HG03565 (cell line): ENCODE data around the gene ZNF787.
"Not testable (repeated sequence)": the region's sequence is repeated elsewhere in the genome, so short reads cannot be mapped to it uniquely, and the experiment has no call there.

Experiments
- ATAC-seq: cut with Tn5 transposase; IDR thresholded peaks from one replicate; pipeline ENCODE4 v1.9.1; 2021; ENCODE audit warnings: mild to moderate bottlenecking, moderate library complexity; ENCODE audit not compliant: unreplicated experiment

ZNF787 gene

DNA sequence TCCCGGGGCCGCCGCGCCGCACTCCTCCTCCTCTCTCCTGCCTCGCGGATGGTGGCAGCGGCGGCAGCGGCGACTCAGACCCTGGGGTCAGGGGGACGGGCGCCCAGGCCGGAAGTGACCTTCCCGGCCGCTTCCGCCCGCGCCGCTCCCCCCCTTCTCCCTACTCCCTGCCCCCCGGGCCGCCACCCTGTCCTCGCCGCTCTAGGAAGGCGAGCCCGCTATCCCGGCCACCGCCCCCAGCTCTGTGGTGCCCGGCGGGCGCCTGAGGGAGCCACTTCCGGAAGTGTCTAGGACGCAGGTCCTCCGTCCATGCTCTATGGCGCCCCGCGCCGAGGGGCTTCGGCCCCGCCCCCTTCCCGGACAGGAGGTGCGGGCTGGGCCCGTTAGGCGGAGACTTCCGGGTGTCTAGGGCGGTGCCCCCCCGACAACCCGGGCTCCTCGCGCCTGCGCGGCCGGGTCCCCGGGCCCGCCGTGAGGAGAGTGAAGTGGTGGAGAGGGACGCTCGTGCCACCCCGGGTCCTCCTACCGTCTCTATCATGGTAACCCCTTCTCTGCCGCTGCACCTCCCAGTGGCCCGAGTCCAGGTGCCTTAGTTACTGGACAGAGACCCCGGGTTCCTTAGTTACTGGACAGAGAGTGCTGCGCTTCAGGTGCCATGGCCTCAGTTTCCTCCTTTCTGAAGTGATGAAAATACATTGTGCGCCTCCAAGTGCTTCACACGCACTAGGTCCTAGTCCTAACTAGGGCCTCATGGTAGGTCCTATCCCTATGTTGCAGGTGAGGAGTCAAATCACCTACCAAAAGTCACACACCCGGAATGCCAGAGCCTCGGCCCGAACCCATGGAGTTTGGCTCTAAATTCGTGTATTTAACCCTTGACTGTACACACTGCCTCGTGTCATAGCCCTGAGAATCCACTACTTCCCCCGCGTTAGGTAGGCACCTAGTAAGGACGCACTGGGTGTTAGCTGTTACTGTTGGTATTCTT, at the start of gene ZNF787:
TSS of gene ZNF787 (minus strand) at position 116 of the 988 bp plus-strand sequence. CDS start 18,078 bp downstream, outside the sequence.
- peak; percentile 82 for ATAC-seq

DNA sequence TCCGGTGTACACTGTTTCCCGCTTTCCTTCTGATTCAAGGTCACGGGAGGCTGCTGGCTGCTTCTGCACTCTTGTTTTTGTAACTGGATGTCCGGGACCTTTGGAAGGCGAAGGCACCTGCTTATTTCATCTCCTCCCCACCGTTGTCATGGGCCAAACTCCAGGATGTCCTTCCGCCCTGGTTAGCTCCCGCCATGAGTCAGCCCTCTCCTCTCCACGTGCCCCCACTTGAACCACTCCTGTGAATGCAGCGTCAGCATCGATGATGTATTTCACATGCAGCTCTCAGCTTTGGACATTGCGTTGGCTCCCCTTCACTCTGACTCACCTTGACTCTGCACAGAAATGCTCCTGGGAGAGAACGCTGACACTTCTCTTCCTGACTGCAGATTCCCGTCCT, 49.2 kb upstream of the ZNF787 start:
- ATAC-seq = no peak

DNA sequence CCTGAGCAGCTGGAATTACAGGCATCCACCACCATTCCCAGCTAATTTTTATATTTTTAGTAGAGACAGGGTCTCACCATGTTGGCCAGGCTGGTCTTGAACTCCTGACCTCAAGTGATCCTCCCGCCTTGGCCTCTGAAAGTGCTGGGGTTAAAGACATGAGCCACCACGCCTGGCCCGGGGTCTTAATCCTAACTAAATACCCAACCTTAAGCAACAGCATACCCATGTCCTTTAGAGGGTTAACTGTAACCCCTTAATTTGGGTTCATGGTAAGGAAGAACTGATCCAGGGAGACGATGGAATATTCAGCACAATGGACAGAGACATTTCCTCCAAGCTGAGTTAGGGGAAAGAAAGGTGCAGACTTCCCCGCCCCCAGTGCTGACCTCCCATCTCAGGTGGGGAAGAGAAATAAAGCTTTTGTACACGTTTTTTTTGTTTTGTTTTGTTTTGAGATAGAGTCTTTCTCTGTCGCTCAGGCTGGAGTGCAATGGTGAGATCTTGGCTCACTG, 46.0 kb upstream of the ZNF787 start:
- ATAC-seq = no peak

DNA sequence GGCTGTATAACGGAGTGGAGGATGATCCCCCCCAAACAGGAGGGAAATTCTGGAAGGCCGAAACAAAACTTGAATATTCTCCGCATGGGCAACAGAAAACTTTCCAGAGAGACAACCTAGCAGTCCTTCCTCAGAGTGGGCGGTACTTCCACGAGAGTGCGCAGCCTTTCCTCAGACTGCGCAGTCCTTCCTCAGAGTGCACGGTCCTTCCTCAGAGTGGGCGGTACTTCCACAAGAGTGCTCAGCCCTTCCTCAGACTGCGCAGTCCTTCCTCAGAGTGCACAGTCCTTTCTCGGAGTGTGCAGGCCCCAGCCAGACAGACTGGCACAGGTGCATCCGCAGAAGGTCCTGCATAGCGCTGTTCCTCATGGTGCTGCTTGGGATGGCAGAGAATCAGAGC, 42.0 kb upstream of the ZNF787 start:
- no peak for ATAC-seq

DNA sequence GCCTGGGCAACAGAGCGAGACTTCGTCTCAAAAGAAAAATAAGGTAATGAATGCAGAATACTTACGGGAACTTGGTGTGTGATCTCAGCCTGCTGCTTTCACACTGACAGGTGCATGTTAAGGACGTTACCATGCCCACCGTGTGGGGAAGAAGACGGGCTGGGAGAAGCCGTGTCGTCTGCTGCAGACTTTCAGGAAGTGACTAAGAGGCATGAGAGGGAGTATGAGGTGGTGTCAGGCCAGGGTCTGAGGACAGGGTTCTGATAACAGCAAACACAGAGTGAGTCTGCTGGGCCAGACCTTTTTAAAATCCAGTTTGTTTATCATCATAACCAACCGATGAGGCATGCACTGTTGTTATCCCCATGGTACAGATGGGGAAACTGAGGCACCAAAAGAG, 41.2 kb upstream of the ZNF787 start:
- ATAC-seq = no peak

DNA sequence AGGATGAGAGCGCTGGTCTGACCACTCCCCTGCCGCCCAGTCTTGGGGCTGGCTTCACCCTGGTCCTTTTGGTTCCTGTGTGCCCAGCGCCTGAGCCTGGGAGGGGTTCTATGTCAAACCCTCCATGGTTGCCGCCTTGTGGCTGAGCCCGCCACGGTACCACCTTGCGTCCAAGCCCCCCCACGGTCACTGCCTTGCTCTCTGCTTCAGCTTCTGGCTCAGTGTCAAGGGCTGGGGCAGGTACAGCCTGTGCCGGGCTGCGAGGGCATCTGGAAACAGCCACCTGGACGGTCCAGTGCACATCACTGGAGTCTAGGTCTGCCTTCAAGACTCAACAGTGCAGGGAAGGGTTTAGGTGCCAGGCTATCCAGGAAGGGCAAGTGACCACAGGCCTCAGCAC, 40.4 kb upstream of the ZNF787 start:
- no peak for ATAC-seq

DNA sequence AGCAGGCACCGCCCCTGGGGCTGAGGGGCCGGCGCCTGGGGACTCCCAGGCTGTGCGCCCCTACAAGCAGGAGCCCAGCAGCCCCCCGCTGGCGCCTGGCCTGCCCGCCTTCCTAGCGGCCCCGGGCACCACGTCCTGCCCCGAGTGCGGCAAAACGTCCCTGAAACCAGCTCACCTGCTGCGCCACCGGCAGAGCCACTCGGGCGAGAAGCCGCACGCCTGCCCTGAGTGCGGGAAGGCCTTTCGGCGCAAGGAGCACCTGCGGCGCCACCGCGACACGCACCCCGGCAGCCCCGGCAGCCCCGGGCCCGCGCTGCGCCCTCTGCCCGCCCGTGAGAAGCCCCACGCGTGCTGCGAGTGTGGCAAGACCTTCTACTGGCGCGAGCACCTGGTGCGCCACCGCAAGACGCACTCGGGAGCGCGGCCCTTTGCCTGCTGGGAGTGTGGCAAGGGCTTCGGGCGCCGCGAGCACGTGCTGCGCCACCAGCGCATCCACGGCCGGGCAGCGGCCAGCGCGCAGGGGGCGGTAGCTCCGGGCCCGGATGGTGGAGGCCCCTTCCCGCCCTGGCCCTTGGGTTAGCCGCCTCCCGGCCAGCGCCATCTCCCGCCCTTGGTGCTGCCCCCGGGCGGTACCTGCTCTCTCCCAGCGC, 38.7 kb upstream of the ZNF787 start:
- no peak for ATAC-seq

DNA sequence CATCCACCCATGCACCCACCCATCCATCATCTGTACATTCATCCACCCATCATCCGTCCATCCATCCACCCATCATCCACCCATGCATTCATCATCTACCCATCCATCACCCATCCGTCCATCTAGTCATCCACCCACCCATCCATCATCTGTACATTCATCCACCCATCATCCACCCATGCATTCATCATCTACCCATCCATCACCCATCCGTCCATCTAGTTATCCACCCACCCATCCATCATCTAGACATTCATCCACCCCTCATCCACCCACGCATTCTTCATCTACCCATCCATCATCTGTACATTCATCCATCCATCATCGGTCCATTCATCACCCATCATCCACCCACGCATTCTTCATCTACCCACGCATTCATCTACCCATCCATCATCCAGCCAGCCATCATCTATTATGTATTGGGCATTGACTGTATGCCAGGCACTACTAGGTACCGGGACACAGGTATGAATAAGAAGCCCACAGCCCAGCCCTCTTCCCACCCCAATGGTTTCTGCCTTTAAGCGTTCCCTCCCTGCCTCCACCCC, 38.0 kb upstream of the ZNF787 start:
- ATAC-seq = no peak

DNA sequence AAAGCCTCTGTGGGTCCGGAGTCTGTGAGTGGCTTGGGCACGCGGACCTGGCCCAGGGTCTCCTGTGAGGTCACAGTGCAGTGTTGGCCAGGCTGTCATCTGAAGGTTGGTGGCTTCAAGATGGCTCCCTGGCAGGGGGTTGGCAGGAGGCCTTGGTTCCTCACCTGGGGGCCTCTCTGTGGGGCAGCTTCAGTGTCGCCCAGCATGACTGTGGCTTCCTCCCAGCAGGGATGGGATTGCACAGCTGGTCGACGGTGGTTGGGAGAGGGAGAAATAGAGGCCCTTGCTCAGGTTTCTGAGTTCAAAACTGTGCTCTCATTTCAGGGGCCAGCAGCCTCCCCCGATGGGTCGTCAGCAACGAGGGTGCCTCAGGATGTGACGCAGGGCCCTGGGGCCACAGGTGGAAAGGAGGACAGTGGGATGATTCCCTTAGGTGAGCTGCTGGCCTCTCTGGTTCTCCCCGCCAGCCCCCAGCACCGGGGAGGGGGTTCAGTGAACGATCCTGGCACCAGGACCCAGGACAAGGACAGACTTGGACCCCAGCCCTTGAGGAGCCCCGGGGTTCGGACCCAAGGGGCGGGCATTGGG, 37.2 kb upstream of the ZNF787 start:
- no peak for ATAC-seq

DNA sequence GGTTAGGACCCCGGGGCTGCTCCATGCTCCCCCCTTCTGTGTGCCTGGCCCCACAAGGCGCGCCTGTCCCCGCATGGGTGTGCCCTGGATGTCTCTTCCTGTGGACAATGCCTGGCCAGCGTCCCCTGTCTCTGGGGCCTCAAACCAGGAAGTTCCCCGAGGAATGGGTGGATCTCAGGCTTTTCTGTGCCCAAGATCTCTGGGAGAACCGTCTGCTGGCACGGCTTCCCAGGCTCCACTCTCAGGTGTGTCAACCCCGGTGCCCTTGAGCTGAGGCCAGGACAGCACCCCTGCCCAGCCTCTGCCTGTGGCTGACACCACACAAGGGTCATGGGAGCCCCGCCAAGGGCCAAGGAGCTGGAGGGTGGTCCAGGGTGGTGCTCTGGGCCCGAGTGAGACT, 35.7 kb upstream of the ZNF787 start:
- ATAC-seq = no peak

DNA sequence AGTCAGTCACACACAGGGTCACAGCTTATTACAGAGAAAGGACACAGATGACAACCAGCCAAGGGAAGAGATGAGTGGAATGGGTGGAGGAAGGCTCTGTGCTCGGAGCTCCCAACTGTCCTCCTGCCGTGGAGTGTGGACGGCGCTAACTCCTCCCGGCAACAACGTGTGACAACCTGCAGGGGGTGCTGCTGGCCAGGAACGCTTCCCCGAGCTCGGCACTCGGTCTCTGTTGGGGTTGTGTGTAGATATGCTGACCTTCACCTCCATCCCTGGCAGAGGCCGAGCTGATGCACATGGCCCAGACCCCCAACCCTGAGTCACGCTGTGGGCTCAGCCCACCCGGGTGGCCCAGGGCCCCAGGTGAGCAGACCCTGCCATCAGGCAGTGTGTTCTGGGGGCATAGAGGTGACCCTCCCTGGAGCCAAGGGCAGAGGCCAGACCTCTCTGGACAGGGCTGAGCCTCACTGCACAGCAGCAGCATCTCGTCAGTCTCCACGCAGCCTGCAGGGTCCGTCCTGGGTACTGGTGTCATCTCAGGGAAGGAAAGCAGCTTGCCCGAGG, 34.1 kb upstream of the ZNF787 start:
- no peak for ATAC-seq

DNA sequence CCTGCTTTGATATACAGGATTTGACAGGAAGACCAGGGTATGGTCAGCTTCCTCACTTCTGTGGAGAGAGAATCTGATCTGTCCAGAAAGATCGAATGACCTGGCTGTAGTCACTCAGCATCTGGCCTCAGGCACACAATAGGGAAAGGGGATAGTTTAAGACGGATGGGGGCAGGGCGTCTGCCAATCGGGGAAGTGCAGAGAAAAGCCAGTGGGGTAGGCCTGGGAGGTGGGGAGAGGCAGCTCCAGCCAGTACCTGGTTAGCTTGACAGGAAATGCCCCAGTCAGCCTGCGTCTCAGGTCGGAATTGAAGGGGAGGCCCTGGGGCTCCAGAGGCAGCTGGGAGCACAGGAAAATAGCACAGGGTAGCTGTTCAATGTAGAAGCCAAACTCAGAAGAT, 32.4 kb upstream of the ZNF787 start:
- ATAC-seq = no peak

DNA sequence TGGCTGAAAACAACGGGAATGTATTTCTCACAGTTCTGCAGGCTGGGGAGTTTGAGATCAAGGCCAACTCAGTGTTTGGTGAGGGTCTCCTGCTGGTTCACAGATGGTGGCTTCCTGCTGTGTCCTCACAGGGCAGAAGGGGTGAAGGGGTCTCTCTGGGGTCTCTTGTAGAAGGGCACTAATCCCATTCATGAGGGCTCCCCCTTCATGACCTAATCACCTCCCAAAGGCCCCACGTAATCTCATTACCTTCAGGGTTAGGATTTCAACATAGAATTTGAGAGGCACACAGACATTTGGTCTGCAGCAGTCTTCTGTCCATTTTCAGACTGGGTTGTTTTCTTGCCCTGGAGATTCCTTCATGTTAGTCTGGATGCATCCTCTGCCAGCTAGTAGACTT, 31.5 kb upstream of the ZNF787 start:
- ATAC-seq = no peak

DNA sequence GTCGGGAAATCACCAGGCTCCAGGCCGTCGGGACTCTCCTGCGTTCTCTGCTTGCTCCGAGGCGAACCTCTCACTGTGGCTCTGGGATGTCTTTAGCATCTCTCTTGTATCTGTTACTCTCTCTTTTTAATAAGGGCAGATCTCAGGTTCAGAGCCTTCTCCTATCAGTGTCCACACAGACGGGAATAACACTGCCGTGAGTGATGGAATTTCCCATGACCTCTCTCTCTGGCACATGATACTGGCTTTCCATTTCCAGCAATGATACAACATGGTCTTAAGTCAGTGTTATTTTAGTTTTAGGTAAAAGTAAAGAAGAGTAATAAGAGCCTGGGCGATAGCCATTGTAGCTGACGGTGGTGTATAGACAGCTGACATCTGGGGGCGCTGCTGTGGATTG, 29.3 kb upstream of the ZNF787 start:
- ATAC-seq = no peak

DNA sequence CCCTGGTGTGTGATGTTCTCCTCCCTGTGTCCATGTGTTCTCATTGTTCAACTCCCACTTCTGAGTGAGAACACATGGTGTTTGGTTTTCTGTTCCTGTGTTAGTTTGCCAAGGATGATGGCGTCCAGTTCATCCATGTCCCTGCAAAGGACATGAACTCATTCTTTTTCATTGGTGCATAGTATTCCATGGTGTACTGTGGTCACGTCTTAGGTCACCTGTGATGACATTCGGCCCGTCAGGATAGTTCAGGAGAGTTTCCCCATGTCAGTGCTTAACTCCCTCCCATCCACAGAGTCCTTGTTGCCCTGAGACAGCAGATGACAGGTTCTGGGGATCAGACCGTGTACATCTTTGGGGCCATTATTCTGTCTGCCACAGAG, 28.6 kb upstream of the ZNF787 start:
- ATAC-seq = no peak

DNA sequence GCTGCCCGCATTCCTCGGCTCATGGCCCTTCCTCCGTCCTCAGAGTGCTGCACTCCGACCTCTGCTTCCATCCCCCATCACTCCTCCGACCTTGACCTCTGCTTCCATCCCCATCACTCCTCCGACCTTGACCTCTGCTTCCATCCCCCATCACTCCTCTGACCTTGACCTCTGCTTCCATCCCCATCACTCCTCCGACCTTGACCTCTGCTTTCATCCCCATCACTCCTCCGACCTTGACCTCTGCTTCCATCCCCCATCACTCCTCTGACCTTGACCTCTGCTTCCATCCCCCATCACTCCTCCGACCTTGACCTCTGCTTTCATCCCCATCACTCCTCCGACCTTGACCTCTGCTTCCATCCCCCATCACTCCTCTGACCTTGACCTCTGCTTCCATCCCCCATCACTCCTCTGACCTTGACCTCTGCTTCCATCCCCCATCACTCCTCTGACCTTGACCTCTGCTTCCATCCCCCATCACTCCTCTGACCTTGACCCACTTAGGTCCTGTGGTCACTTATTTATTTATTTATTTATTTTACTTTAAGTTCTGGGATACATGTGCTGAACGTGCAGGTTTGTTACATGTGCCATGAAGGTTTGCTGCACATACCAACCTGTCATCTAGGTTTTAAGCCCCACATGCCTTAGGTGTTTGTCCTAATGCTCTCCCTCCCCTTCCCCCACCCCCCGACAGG, 28.0 kb upstream of the ZNF787 start:
- ATAC-seq = not testable (repeated sequence)

DNA sequence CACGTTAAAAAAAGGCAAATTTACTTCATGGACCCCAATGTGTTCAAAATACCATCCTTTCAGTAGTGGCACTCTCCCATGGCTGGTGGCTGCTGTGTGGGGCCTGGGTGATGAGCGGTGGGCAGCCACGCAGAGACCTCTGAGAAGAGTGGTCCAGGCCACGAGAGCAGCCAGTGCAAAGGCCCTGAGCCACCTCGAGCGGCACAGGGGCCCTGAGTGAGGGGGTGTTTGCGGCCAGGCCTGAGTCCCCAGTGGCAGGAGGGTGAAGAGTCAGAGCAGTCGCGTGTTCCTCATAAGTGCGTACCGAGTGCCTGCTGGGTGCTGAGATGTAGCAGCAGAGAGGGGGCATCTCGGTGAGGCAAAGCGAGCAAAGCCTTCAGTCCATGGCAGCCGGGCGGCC, 27.0 kb upstream of the ZNF787 start:
- ATAC-seq = no peak

DNA sequence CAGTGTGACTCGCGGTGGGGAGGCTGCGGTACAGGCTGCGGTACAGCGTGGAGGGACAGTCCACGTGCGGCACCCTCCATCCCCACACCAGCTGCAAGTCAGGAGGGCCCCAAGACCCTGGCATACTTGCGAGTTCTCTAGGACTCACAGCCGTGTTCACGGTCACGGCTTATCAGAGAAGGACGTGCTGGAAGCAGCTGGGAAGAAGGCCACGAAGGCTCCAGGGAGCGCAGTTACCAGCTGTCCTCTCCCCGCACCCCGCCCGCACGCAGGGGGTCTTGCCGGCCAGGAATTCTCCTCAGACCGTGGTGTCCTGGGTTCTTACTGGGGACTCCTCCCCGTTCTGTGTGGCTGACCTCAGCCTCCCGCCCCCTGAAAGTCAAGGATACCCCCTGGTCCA, 26.2 kb upstream of the ZNF787 start:
- no peak for ATAC-seq

DNA sequence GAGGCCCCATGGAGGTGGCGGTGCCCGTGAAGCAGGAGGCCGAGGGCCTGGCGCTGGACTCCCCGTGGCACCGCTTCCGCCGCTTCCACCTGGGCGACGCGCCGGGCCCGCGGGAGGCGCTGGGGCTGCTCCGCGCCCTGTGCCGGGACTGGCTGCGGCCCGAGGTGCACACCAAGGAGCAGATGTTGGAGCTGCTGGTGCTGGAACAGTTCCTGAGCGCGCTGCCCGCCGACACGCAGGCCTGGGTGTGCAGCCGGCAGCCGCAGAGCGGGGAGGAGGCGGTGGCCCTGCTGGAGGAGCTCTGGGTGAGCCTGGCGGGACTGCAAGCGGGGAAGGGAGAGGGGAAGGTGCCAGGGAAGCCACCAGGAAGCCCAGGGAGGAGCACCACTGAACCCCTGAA, 25.8 kb upstream of the ZNF787 start:
- ATAC-seq = no peak

DNA sequence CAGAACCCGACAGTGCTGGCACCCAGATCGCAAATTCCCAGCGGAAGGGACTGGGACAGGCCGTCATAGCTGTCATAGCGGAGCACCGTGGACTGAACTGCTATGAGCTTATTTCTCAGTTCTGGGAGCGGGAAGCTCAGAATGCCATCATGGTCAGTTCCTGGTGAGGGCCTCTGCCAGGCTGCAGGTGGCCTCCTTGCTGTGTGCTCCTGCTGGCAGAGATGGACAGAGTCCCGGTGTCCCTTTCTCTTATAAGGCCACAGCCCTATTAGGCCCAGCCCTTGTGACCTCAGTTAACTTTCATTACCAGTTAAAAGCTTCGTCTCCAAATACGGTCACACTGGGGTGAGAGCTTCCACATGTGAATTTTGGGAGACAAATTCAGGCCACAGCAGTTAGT, 24.6 kb upstream of the ZNF787 start:
- ATAC-seq = no peak
